Measurements from ENCODE around the gene SIK3. TPM values are rescaled to one million over a fixed set of nuclear protein-coding genes. Genes with fewer than 3 reads are reported as not detected.

Gene SIK3
- total and polyA plus RNA-seq, 2 experiments from 2014 or later: 29.1 to 58.5 TPM

DNA sequence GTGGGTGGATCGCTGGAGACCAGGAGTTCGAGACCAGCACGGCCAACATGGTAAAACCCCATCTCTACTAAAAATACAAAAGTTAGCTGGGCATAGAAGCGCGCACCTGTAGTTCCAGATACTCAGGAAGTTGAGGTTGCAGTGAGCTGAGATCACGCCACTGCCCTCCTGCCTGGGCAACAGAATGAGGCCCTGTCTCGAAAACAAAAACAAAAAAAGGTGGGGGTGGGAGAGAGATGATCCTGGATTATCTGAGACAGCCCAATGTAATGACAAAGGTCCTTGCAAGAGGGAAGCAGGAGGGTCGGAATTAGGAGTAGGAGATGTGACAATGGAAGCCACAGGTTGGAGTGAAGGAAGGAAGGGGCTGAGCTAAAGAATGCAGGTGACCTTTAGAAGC lies 173.2 kb downstream of the SIK3 start:
- Histone ChIP-seq H3K27ac (peak overlapping the region; percentile 48), H3K36me3 (peaks cover 12% of the 10 kb centered on the region), H3K4me1 (ENCODE audit: low read depth) (peaks cover 46% of the 10 kb centered on the region), H3K9me3 (ENCODE audit: low read depth) (no peaks in the 10 kb centered on the region), H3K4me3 (no peak overlapping the region), H3K27me3 (no peaks in the 10 kb centered on the region)
- DNase-seq (ENCODE audit: low read depth in 1 of 2, low spot score in 1 of 2): no peak
- TF ChIP-seq, protein P1, sequence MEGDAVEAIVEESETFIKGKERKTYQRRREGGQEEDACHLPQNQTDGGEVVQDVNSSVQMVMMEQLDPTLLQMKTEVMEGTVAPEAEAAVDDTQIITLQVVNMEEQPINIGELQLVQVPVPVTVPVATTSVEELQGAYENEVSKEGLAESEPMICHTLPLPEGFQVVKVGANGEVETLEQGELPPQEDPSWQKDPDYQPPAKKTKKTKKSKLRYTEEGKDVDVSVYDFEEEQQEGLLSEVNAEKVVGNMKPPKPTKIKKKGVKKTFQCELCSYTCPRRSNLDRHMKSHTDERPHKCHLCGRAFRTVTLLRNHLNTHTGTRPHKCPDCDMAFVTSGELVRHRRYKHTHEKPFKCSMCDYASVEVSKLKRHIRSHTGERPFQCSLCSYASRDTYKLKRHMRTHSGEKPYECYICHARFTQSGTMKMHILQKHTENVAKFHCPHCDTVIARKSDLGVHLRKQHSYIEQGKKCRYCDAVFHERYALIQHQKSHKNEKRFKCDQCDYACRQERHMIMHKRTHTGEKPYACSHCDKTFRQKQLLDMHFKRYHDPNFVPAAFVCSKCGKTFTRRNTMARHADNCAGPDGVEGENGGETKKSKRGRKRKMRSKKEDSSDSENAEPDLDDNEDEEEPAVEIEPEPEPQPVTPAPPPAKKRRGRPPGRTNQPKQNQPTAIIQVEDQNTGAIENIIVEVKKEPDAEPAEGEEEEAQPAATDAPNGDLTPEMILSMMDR (IDR thresholded peaks at IDR 0.05; ENCODE audit: low read depth, low read length): no peak

DNA sequence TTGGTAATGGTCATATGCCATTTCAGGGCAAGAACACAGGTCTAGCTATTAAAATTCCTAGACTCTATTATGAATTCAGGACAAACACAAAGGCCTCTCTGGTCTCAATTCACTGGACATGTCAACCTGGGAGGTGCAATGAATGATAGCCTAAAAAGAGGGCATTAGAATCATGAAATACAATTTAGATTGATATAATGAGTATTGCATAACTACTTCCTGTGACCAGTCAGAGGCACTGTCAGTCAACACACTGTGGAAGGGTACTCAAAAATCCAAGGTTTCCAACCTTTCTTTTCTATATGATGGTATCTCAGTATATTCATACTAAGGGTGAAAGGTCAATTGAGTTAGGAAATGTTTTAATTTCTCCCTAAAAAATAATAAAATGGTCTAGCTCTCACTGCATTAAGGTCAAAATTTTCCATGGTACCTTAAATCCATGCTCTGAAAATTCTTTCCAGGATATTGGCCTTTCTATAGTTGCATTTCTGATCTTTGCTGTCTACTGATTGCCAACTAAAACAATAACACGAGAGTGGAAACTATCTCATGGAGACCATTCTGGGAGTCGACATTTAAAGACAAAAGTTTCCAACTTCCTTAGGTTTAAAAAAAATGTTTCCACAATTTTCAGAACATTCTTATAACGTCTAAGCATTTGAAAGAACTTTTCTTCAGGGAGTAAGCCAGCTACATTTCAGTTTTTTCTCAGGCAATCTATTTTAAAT lies 179.1 kb downstream of the SIK3 start:
- DNase-seq (ENCODE audit: low read depth in 1 of 2, low spot score in 1 of 2): no peak
- no peaks in the 10 kb centered on the region for H3K27me3 ChIP-seq
- H3K9me3 ChIP-seq (ENCODE audit: low read depth): no peaks in the 10 kb centered on the region
- H3K4me3 ChIP-seq: no peak overlapping the region
- TF ChIP-seq, protein P1 (IDR thresholded peaks at IDR 0.05; ENCODE audit: low read depth, low read length): no peak
- peaks cover 12% of the 10 kb centered on the region for H3K36me3 ChIP-seq
- no peaks in the 10 kb centered on the region for H3K4me1 ChIP-seq (ENCODE audit: low read depth)
- no peak overlapping the region for H3K27ac ChIP-seq

DNA sequence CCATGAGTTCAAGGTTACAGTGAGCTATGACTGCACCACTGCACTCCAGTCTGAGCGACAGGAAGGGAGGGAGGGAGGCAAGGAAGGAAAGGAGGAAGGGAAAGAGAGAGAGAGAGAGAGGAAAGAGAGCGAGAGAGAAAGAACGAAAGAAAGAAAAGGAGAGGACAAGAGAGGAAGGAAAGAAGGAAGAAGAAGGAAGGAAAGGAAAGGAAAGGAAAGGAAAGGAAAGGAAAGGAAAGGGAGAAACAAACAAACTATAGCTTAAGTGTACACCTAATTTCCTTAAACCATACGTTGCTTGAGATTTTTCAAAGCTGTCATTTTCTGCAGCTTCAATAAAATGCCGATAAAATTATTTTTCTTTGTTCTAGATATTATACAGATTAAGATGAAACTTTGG lies 180.6 kb downstream of the SIK3 start:
- Histone ChIP-seq H3K4me1 (ENCODE audit: low read depth) (no peaks in the 10 kb centered on the region), H3K9me3 (ENCODE audit: low read depth) (no peaks in the 10 kb centered on the region), H3K36me3 (peaks cover 5% of the 10 kb centered on the region), H3K27ac (no peak overlapping the region), H3K27me3 (no peaks in the 10 kb centered on the region), H3K4me3 (no peak overlapping the region)
- DNase-seq (ENCODE audit: low read depth in 1 of 2, low spot score in 1 of 2): no peak
- TF ChIP-seq, protein P1 (IDR thresholded peaks at IDR 0.05; ENCODE audit: low read depth, low read length): no peak

DNA sequence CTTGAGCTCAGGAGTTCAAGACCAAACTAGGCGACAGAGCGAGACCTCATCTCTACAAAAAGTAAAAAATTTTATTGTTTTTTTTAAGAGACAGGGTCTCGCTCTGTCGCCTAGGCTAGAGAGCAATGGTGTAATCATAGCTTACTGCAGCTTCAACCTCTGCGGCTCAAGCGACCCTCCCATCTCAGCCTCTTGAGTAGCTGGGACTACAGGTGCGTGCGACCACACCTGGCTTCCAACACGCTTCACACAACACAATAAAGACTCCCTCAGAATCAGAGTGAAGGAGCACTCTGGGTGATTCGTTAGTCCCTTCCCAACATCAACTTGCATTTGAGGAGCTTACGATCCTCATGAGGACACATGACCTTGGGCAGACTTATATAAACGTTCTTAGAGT lies 181.3 kb downstream of the SIK3 start:
- no peak overlapping the region for H3K27ac ChIP-seq
- DNase-seq (ENCODE audit: low read depth in 1 of 2, low spot score in 1 of 2): no peak
- H3K36me3 ChIP-seq: no peaks in the 10 kb centered on the region
- H3K4me3 ChIP-seq: no peak overlapping the region
- H3K9me3 ChIP-seq (ENCODE audit: low read depth): no peaks in the 10 kb centered on the region
- H3K4me1 ChIP-seq (ENCODE audit: low read depth): no peaks in the 10 kb centered on the region
- H3K27me3 ChIP-seq: no peaks in the 10 kb centered on the region
- TF ChIP-seq, protein P1 (IDR thresholded peaks at IDR 0.05; ENCODE audit: low read depth, low read length): no peak

DNA sequence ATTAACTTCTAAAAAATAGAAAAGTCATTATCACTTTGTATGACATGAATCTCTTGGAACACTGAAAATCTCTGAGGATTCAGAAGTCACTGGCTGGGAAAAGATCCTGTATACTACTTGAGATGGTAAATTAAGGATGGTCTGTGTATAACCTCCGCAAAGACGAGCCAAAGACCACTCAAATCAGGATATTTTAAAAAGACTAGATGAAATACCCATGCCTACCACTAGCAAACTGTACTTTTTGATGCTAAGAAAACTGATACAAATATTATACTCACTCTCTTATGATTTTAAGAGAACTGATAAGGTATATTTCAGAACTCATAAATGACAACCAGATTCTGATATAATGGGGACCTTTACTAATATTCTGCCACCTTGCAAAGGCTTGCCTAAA lies 182.2 kb downstream of the SIK3 start:
- H3K27ac ChIP-seq: no peak overlapping the region
- no peak overlapping the region for H3K4me3 ChIP-seq
- H3K4me1 ChIP-seq (ENCODE audit: low read depth): no peaks in the 10 kb centered on the region
- H3K9me3 ChIP-seq (ENCODE audit: low read depth): no peaks in the 10 kb centered on the region
- no peak for DNase-seq (ENCODE audit: low read depth in 1 of 2, low spot score in 1 of 2)
- H3K27me3 ChIP-seq: no peaks in the 10 kb centered on the region
- H3K36me3 ChIP-seq: no peaks in the 10 kb centered on the region
- TF ChIP-seq, protein P1 (IDR thresholded peaks at IDR 0.05; ENCODE audit: low read depth, low read length): no peak

Measured in cardiac muscle cell (in vitro differentiated cells and primary cell).